Measurements from ENCODE around the gene CIP2A. TPM values are rescaled to one million over a fixed set of nuclear protein-coding genes. Genes with fewer than 3 reads are reported as not detected.

The CIP2A gene
- polyA plus RNA-seq, 1 donor from 2014 or later: 29.3 TPM

DNA sequence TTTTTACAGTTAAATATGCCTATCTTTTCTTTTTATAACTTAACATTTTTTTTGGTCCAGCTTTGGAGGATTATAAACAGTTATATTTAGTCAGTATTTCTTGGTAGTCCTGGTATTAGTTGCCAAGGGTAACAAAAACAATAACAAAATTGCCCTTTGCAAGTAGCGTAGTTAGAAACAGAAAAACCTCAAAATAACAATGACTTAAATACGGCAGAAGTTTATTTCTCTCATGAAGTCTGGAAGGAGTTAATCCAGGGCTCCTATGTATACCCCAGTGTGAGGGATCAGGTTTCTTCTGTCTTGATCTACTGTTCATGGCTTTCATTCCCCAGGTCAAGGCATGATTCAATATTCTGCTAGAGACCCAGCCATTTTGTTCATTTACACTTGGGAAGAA is 64.7 kb downstream of the CIP2A start:
- Histone ChIP-seq H3F3A (ENCODE audit: insufficient read depth, low read length, poor library complexity, severe bottlenecking) (no peaks in the 10 kb centered on the region), H2AFZ (ENCODE audit: low read depth, low read length) (no peak overlapping the region), H3K4me2 (ENCODE audit: low read length) (no peak overlapping the region), H3K9me2 (ENCODE audit: insufficient read depth, low read length) (no peaks in the 10 kb centered on the region), H3K36me3 (ENCODE audit: insufficient read depth, low read length) (no peaks in the 10 kb centered on the region), H3K27me3 (ENCODE audit: insufficient read depth, low read depth, low read length) (no peaks in the 10 kb centered on the region), H3K9me3 (ENCODE audit: low read length) (no peaks in the 10 kb centered on the region), H3K27ac (ENCODE audit: low read length) (no peak overlapping the region), H3K4me3 (ENCODE audit: low read length) (no peak overlapping the region), H4K20me1 (ENCODE audit: insufficient read depth) (no peaks in the 10 kb centered on the region), H3K9ac (ENCODE audit: low read length) (no peak overlapping the region), H3K79me2 (replicated peaks; ENCODE audit: insufficient read depth, low read length) (no peaks in the 10 kb centered on the region)
- TF ChIP-seq TAF1 (IDR thresholded peaks at IDR 0.05; ENCODE audit: low read depth) (no peak), MXI1 (conservative IDR thresholded peaks at IDR 0.05; ENCODE audit: poor library complexity, severe bottlenecking) (no peak), SMC3 (conservative IDR thresholded peaks at IDR 0.05; ENCODE audit: poor library complexity) (no peak), POLR2AphosphoS5 (IDR thresholded peaks at IDR 0.05) (no peak), EP300 (conservative IDR thresholded peaks at IDR 0.05; ENCODE audit: poor library complexity, severe bottlenecking) (no peak), EZH2 (IDR thresholded peaks at IDR 0.05; ENCODE audit: borderline replicate concordance, insufficient read depth, low read length, poor library complexity, severe bottlenecking) (no peak), RAD21 (conservative IDR thresholded peaks at IDR 0.05) (no peak)
- TF ChIP-seq, protein P1, sequence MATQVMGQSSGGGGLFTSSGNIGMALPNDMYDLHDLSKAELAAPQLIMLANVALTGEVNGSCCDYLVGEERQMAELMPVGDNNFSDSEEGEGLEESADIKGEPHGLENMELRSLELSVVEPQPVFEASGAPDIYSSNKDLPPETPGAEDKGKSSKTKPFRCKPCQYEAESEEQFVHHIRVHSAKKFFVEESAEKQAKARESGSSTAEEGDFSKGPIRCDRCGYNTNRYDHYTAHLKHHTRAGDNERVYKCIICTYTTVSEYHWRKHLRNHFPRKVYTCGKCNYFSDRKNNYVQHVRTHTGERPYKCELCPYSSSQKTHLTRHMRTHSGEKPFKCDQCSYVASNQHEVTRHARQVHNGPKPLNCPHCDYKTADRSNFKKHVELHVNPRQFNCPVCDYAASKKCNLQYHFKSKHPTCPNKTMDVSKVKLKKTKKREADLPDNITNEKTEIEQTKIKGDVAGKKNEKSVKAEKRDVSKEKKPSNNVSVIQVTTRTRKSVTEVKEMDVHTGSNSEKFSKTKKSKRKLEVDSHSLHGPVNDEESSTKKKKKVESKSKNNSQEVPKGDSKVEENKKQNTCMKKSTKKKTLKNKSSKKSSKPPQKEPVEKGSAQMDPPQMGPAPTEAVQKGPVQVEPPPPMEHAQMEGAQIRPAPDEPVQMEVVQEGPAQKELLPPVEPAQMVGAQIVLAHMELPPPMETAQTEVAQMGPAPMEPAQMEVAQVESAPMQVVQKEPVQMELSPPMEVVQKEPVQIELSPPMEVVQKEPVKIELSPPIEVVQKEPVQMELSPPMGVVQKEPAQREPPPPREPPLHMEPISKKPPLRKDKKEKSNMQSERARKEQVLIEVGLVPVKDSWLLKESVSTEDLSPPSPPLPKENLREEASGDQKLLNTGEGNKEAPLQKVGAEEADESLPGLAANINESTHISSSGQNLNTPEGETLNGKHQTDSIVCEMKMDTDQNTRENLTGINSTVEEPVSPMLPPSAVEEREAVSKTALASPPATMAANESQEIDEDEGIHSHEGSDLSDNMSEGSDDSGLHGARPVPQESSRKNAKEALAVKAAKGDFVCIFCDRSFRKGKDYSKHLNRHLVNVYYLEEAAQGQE (IDR thresholded peaks at IDR 0.05; ENCODE audit: borderline replicate concordance): no peak
- TF ChIP-seq, protein P2, sequence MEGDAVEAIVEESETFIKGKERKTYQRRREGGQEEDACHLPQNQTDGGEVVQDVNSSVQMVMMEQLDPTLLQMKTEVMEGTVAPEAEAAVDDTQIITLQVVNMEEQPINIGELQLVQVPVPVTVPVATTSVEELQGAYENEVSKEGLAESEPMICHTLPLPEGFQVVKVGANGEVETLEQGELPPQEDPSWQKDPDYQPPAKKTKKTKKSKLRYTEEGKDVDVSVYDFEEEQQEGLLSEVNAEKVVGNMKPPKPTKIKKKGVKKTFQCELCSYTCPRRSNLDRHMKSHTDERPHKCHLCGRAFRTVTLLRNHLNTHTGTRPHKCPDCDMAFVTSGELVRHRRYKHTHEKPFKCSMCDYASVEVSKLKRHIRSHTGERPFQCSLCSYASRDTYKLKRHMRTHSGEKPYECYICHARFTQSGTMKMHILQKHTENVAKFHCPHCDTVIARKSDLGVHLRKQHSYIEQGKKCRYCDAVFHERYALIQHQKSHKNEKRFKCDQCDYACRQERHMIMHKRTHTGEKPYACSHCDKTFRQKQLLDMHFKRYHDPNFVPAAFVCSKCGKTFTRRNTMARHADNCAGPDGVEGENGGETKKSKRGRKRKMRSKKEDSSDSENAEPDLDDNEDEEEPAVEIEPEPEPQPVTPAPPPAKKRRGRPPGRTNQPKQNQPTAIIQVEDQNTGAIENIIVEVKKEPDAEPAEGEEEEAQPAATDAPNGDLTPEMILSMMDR (IDR thresholded peaks at IDR 0.05; ENCODE audit: poor library complexity, severe bottlenecking): no peak

DNA sequence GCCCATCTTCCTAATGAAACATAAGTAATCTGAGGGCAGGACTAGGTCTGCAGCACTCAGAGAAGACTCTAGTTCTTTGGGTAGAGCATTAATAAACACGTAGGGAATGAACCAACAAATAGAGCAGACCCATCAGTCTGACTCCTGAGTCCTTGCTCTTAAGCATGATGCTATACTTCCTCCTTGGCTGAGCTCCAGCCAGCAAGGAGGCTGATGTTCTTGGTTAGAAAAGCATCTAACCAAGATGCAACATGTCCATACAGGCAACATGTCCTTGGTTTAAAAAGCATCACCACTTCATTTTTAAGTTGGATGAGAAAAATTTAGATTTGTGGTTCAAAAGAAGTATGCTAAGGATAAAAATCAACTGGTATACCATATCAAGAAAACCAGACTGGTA is 70.3 kb downstream of the CIP2A start:
- H3K27me3 ChIP-seq (ENCODE audit: insufficient read depth, low read depth, low read length): no peaks in the 10 kb centered on the region
- no peak overlapping the region for H3K27ac ChIP-seq (ENCODE audit: low read length)
- no peaks in the 10 kb centered on the region for H4K20me1 ChIP-seq (ENCODE audit: insufficient read depth)
- H2AFZ ChIP-seq (ENCODE audit: low read depth, low read length): no peak overlapping the region
- no peaks in the 10 kb centered on the region for H3K9me3 ChIP-seq (ENCODE audit: low read length)
- no peaks in the 10 kb centered on the region for H3K36me3 ChIP-seq (ENCODE audit: insufficient read depth, low read length)
- H3K4me3 ChIP-seq (ENCODE audit: low read length): no peak overlapping the region
- H3K9ac ChIP-seq (ENCODE audit: low read length): no peak overlapping the region
- no peak overlapping the region for H3K4me2 ChIP-seq (ENCODE audit: low read length)
- no peaks in the 10 kb centered on the region for H3K9me2 ChIP-seq (ENCODE audit: insufficient read depth, low read length)
- TF ChIP-seq MXI1 (conservative IDR thresholded peaks at IDR 0.05; ENCODE audit: poor library complexity, severe bottlenecking) (no peak), POLR2AphosphoS5 (IDR thresholded peaks at IDR 0.05) (no peak), EZH2 (IDR thresholded peaks at IDR 0.05; ENCODE audit: borderline replicate concordance, insufficient read depth, low read length, poor library complexity, severe bottlenecking) (no peak), EP300 (conservative IDR thresholded peaks at IDR 0.05; ENCODE audit: poor library complexity, severe bottlenecking) (no peak), RAD21 (conservative IDR thresholded peaks at IDR 0.05) (no peak), SMC3 (conservative IDR thresholded peaks at IDR 0.05; ENCODE audit: poor library complexity) (no peak), TAF1 (IDR thresholded peaks at IDR 0.05; ENCODE audit: low read depth) (no peak)
- TF ChIP-seq, protein P2 (IDR thresholded peaks at IDR 0.05; ENCODE audit: poor library complexity, severe bottlenecking): no peak
- TF ChIP-seq, protein P1 (IDR thresholded peaks at IDR 0.05; ENCODE audit: borderline replicate concordance): no peak
- no peaks in the 10 kb centered on the region for H3K79me2 ChIP-seq (replicated peaks; ENCODE audit: insufficient read depth, low read length)
- H3F3A ChIP-seq (ENCODE audit: insufficient read depth, low read length, poor library complexity, severe bottlenecking): no peaks in the 10 kb centered on the region
